Thyroid gland (tissue), 4 donors: ENCODE measurements around the gene PRPS1. TPM values are rescaled to one million over a fixed set of nuclear protein-coding genes. Genes with fewer than 3 reads are reported as not detected.
"Not testable (repeated sequence)": the region's sequence is repeated elsewhere in the genome, so short reads cannot be mapped to it uniquely, and the experiment has no call there.

Experiments
- DNase-seq, 2 donors: peaks; one replicate each; pipeline ENCODE4 v3.0.0-alpha.2; 2019
- H3K27ac ChIP-seq, 3 donors: fragments of 200-600 bp; sonication (generic); 1 replicate in 2 of 3; 2 replicates in 1 of 3; pipeline ENCODE4 v1.5.1; 2016 to 2019; ENCODE audit warnings: mild to moderate bottlenecking in 1 of 3, moderate library complexity in 1 of 3
- H3K27me3 ChIP-seq: fragments of 200-600 bp; sonication (generic); one replicate; pipeline ENCODE4 v1.5.1; 2019
- H3K36me3 ChIP-seq, 2 donors: fragments of 200-600 bp; sonication (generic); one replicate each; pipeline ENCODE4 v1.5.1; 2016 to 2019
- H3K4me1 ChIP-seq, 2 donors: fragments of 200-600 bp; sonication (generic); one replicate each; pipeline ENCODE4 v1.5.1; 2017 to 2019
- H3K4me3 ChIP-seq, 3 donors: fragments of 200-600 bp; sonication (generic); replicated peaks in 1 of 3; 1 replicate in 2 of 3; 2 replicates in 1 of 3; pipeline ENCODE4 v1.5.1; 2016; ENCODE audit warnings: mild to moderate bottlenecking in 1 of 3
- H3K9me3 ChIP-seq: fragments of 200-600 bp; sonication (generic); one replicate; pipeline ENCODE4 v1.5.1; 2017
- CTCF ChIP-seq, 6 experiments: fragments of 200-600 bp in 3 of 6; fragments of 450-650 bp in 3 of 6; sonication (generic) in 3 of 6; IDR thresholded peaks; one replicate each; pipeline ENCODE4 v1.5.1; 2016 to 2019; ENCODE audit warnings: antibody characterized with exemption in 6 of 6, mild to moderate bottlenecking in 2 of 6, inconsistent platforms in 1 of 6, moderate library complexity in 1 of 6
- POLR2A ChIP-seq, 2 donors: fragments of 450-650 bp; IDR thresholded peaks; one replicate each; pipeline ENCODE4 v1.6.1; 2017; ENCODE audit warnings: antibody characterized with exemption in 2 of 2, mild to moderate bottlenecking in 2 of 2, moderate library complexity in 1 of 2
- WGBS, 2 donors: methylation state at CpG; one replicate each; pipeline ENCODE4 v1.1.5; 2017; 5-methylcytosine and 5-hydroxymethylcytosine counted together
- intact Hi-C: fragments of 100-400 bp; cut with DNase I; formaldehyde crosslinking; loops from one replicate; pipeline ENCODE4 v1.15.1; 2023
- total RNA-seq, 4 donors: library from RNA; depleted of rRNA; stranded (reverse); fragments of >200 nt; gene quantifications; one replicate each; pipeline ENCODE4 v1.2.3, GENCODE V29; 2016

The PRPS1 gene
- total RNA-seq, 4 donors from 2014 or later, result 45.1 to 69.6 (median 62.8) TPM

GRCh38 chrX:107601759-107602158 lies 26.6 kb upstream of the PRPS1 start:
- TF ChIP-seq CTCF (IDR thresholded peaks at IDR 0.05) (no peak), POLR2A (IDR thresholded peaks at IDR 0.05) (no peak)
- Histone ChIP-seq H3K36me3 (no peaks in the 10 kb centered on the region), H3K4me1 (no peaks in the 10 kb centered on the region), H3K4me3 (no peak overlapping the region), H3K9me3 (no peaks in the 10 kb centered on the region), H3K27me3 (no peaks in the 10 kb centered on the region), H3K27ac (no peak overlapping the region)
- intact Hi-C loops, result no loop called here
- WGBS, 2 donors, result 86% methylated on average over 4 of the region's 16 CpGs; no CpG with 5 or more reads in 1 of the 2 donors
- DNase-seq, result no peak

DNA sequence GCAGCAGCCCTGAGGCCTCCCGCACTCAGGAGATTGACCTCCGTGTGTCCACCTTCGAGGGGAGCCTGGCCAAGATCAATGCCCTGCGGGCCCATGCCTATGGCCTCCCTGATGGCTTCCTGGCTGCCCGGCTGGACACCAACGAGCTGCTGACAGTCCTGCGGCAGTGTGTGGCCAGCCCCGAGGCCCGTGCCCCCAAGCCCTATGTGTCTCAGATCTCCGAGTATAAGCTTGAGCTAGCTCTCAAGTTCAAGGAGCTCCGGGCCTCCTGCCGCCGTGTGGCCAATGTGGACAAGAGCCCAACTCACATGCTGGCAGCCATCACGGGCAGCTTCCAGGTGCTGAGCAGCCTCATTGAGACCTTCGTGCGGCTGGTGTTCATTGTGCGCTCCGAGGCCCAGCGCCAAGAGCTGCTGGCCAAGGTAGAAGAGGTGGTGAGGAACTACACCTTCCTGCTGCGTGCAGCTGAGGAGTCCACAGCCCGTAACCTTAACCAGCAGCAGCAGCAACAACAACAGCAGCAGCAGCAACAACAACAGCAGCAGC lies 25.5 kb upstream of the PRPS1 start:
- no peaks in the 10 kb centered on the region for H3K27me3 ChIP-seq
- H3K4me3 ChIP-seq, result no peak overlapping the region
- intact Hi-C loops, result no loop called here
- DNase-seq, result peak; percentile 3 to 5
- H3K36me3 ChIP-seq, result no peaks in the 10 kb centered on the region
- TF ChIP-seq CTCF (IDR thresholded peaks at IDR 0.05) (no peak), POLR2A (IDR thresholded peaks at IDR 0.05) (no peak)
- H3K9me3 ChIP-seq, result no peaks in the 10 kb centered on the region
- H3K4me1 ChIP-seq, result no peaks in the 10 kb centered on the region
- H3K27ac ChIP-seq, result no peak overlapping the region
- 93% methylated on average over 6 of the region's 21 CpGs; no CpG with 5 or more reads in 1 of the 2 donors for WGBS, 2 donors

DNA sequence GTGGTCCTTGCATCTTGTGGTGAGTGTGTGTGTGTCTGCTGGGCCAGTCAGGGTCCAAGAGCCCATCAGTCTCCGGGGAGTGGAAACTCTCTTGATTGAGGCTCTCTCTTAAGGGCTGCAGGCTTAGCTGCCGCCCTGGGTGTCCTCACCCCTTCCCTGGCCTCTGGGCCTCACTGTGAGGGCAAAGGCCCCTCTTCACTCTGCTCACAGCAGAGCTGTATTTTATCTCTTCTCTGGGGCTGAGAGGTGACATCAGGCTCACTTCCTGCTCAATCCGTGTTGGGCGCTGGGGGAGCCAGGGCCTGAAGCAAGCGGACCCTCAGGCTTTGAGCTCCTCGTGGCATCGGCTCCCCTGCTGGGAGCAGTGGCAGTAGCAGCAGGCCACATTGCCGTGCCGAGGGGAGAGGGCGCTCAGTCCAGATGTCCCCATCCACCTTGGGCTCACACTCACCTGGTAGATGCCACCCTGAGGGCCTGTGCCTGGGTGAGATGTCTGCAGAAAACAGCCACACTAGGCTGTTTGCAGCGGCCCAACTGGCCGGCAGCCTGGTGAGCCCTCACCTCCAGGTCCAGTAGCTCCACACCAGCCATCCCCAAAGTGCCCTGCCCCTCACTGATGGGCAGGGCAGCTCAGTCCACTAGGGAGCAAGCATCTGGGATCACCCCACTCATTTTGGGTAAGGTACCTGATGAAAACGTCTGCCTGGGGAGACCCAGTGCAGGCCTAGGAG lies 24.7 kb upstream of the PRPS1 start:
- Histone ChIP-seq H3K27ac (no peak overlapping the region), H3K27me3 (no peaks in the 10 kb centered on the region), H3K36me3 (no peaks in the 10 kb centered on the region), H3K4me1 (no peaks in the 10 kb centered on the region), H3K9me3 (no peaks in the 10 kb centered on the region), H3K4me3 (no peak overlapping the region)
- TF ChIP-seq POLR2A (IDR thresholded peaks at IDR 0.05) (no peak), CTCF (IDR thresholded peaks at IDR 0.05) (no peak)
- DNase-seq, result no peak
- 86 to 96% methylated on average over 3 to 8 of the region's 13 CpGs for WGBS, 2 donors
- intact Hi-C loops, result no loop called here

DNA sequence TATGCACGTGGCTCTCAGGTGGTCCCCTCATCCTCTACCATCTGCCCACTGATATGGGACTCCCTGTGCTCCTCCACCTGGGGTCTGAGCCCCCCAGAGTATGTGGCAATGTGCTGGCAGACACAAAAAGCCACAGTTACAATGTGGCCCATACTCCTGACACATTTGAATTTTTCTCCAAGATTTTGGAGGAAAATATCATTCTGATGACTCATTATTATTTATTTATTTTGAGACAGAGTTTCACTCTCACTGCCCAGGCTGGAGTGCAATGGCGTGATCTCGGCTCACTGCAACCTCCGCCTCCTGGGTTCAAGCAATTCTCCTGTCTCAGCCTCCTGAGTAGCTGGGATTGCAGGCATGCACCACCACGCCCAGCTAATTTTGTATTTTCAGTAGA lies 19.2 kb upstream of the PRPS1 start:
- H3K36me3 ChIP-seq, H3K4me3 ChIP-seq, H3K27me3 ChIP-seq, H3K4me1 ChIP-seq, H3K27ac ChIP-seq, H3K9me3 ChIP-seq, DNase-seq, intact Hi-C loops: not testable (repeated sequence)
- WGBS, 2 donors, result 79 to 96% methylated on average over 4 of the region's 5 CpGs

DNA sequence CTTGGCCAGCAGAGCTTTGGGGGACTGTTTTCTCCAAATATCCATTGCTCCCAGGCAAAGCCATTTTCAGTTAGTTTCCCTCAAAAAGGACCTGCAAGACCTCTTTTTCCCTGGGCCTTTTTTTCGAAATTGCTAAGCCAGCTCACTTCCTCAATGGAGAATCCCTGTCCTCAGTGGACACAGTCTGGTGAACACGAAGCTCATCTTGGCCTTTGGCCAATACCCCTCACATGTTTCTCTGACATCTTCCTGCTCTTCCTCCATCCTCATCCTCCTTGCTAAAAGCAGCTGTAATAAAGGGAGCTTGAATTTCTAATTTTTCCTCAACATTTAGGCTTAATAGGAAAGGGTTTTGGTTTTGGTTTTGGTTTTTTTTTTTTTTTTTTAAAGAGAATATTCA lies 17.6 kb upstream of the PRPS1 start:
- DNase-seq, result no peak
- Histone ChIP-seq H3K4me3 (no peak overlapping the region), H3K36me3 (no peaks in the 10 kb centered on the region), H3K4me1 (no peaks in the 10 kb centered on the region), H3K27ac (no peak overlapping the region), H3K9me3 (no peaks in the 10 kb centered on the region), H3K27me3 (no peaks in the 10 kb centered on the region)
- no peak for TF ChIP-seq POLR2A (IDR thresholded peaks at IDR 0.05)
- TF ChIP-seq CTCF (IDR thresholded peaks at IDR 0.05), result no peak
- intact Hi-C loops, result no loop called here
- 17 to 22% methylated on average over 2 of the region's 2 CpGs for WGBS, 2 donors
